GM19468 (cell line): ENCODE results near the gene LPCAT1.
"Not testable (repeated sequence)": the region's sequence is repeated elsewhere in the genome, so short reads cannot be mapped to it uniquely, and the experiment has no call there.

Source experiments
- ATAC-seq: cut with Tn5 transposase; IDR thresholded peaks from one replicate; pipeline ENCODE4 v1.9.1; 2021; ENCODE audit warnings: mild to moderate bottlenecking, moderate library complexity, moderate number of reproducible peaks; ENCODE audit not compliant: unreplicated experiment; ENCODE audit errors: extremely low read depth

The LPCAT1 gene

GRCh38 chr5:1437876-1438559 lies 85.7 kb downstream of the LPCAT1 start:
- no peak for ATAC-seq

- ATAC-seq, result no peak
Measured at GRCh38 chr5:1437226-1437829, 86.4 kb downstream of the LPCAT1 start.

GRCh38 chr5:1436681-1437080 lies 87.1 kb downstream of the LPCAT1 start:
- ATAC-seq, result no peak

GRCh38 chr5:1436036-1436435 lies 87.7 kb downstream of the LPCAT1 start:
- no peak for ATAC-seq

- ATAC-seq, result no peak
Measured at GRCh38 chr5:1435369-1435768, 88.4 kb downstream of the LPCAT1 start.

GRCh38 chr5:1432296-1432695 lies 91.5 kb downstream of the LPCAT1 start:
- no peak for ATAC-seq

- no peak for ATAC-seq
Measured at GRCh38 chr5:1431896-1432295, 91.9 kb downstream of the LPCAT1 start.

- ATAC-seq, result no peak
Measured at GRCh38 chr5:1431021-1431811, 92.5 kb downstream of the LPCAT1 start.

- no peak for ATAC-seq
Measured at GRCh38 chr5:1430121-1430795, 93.5 kb downstream of the LPCAT1 start.

- no peak for ATAC-seq
Measured at GRCh38 chr5:1429496-1429895, 94.3 kb downstream of the LPCAT1 start.

GRCh38 chr5:1429066-1429465 lies 94.7 kb downstream of the LPCAT1 start:
- ATAC-seq, result no peak

GRCh38 chr5:1428107-1428506 lies 95.7 kb downstream of the LPCAT1 start:
- ATAC-seq, result no peak

GRCh38 chr5:1424716-1425115 lies 99.0 kb downstream of the LPCAT1 start:
- ATAC-seq, result no peak

- no peak for ATAC-seq
Measured at GRCh38 chr5:1423901-1424603, 99.7 kb downstream of the LPCAT1 start.

- ATAC-seq, result not testable (repeated sequence)
Measured at GRCh38 chr5:1422522-1422921, 101.2 kb downstream of the LPCAT1 start.

- ATAC-seq, result no peak
Measured at GRCh38 chr5:1421521-1422341, 102.0 kb downstream of the LPCAT1 start.

- no peak for ATAC-seq
Measured at GRCh38 chr5:1420211-1421195, 103.3 kb downstream of the LPCAT1 start.
